ENCODE measurements around the gene CHRD. TPM values are rescaled to one million over a fixed set of nuclear protein-coding genes. Genes with fewer than 3 reads are reported as not detected.

CHRD gene
- total RNA-seq, 1 experiment from 2014 or later: not detected

GRCh38 chr3:184341925-184342324, 37.9 kb upstream of the CHRD start:
- CTCF ChIA-PET: no interaction called here
- POLR2A ChIA-PET (ENCODE audit: unreplicated experiment): interaction anchor here (0.6 kb wide), 1 partner anchor 22 kb away, joined by 8 read pairs; no protein-coding TSS in a partner anchor

GRCh38 chr3:184343200-184343876, 36.5 kb upstream of the CHRD start:
- no peak overlapping the region for H3K9ac ChIP-seq (ENCODE audit: low read length)
- no peaks in the 10 kb centered on the region for H3K27me3 ChIP-seq (ENCODE audit: low read length)
- H3K4me3 ChIP-seq (ENCODE audit: low read length): no peak overlapping the region
- peaks cover 3% of the 10 kb centered on the region; the same call in 1 of the 2 replicates for H3K4me1 ChIP-seq (ENCODE audit: insufficient read depth, low read length)
- TF ChIP-seq, protein P1, sequence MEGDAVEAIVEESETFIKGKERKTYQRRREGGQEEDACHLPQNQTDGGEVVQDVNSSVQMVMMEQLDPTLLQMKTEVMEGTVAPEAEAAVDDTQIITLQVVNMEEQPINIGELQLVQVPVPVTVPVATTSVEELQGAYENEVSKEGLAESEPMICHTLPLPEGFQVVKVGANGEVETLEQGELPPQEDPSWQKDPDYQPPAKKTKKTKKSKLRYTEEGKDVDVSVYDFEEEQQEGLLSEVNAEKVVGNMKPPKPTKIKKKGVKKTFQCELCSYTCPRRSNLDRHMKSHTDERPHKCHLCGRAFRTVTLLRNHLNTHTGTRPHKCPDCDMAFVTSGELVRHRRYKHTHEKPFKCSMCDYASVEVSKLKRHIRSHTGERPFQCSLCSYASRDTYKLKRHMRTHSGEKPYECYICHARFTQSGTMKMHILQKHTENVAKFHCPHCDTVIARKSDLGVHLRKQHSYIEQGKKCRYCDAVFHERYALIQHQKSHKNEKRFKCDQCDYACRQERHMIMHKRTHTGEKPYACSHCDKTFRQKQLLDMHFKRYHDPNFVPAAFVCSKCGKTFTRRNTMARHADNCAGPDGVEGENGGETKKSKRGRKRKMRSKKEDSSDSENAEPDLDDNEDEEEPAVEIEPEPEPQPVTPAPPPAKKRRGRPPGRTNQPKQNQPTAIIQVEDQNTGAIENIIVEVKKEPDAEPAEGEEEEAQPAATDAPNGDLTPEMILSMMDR (conservative IDR thresholded peaks at IDR 0.05; ENCODE audit: low read depth, low read length): no peak
- TF ChIP-seq EZH2phosphoT487 (IDR thresholded peaks at IDR 0.05; ENCODE audit: borderline replicate concordance, low read length): no peak
- no peak for TF ChIP-seq EZH2 (IDR thresholded peaks at IDR 0.05; ENCODE audit: low read length, unreplicated experiment)
- no peak overlapping the region for H3K4me2 ChIP-seq (ENCODE audit: low read length)
- CTCF ChIA-PET: no interaction called here
- ATAC-seq (no peak), DNase-seq (no peak)
- H3K79me2 ChIP-seq (ENCODE audit: low read length): peaks cover 1% of the 10 kb centered on the region; the same call in 1 of the 2 replicates
- no peaks in the 10 kb centered on the region for H4K20me1 ChIP-seq (ENCODE audit: low read length)
- no TSS peak for BruUV-seq (replicated peaks)
- no peak overlapping the region for H3K27ac ChIP-seq (ENCODE audit: low read length)
- no peaks in the 10 kb centered on the region for H3K36me3 ChIP-seq (ENCODE audit: low read depth, low read length)
- no peaks in the 10 kb centered on the region for H3K9me2 ChIP-seq (replicated peaks; ENCODE audit: low read length)
- no peaks in the 10 kb centered on the region for H3K9me3 ChIP-seq (ENCODE audit: low read length)
- no peak overlapping the region for H2AFZ ChIP-seq (ENCODE audit: low read length)
- H3F3A ChIP-seq (ENCODE audit: low read length, unreplicated experiment): no peaks in the 10 kb centered on the region
- intact Hi-C loops (cut with micrococcal nuclease): no loop called here
- POLR2A ChIA-PET (ENCODE audit: unreplicated experiment): no interaction called here

More at GRCh38 chr3:184341925-184342324, 37.9 kb upstream of the CHRD start:
- H3K9me3 ChIP-seq (ENCODE audit: low read length): no peaks in the 10 kb centered on the region
- no peaks in the 10 kb centered on the region for H3K36me3 ChIP-seq (ENCODE audit: low read depth, low read length)
- no peak overlapping the region for H3K27ac ChIP-seq (ENCODE audit: low read length)
- H3K9me2 ChIP-seq (replicated peaks; ENCODE audit: low read length): no peaks in the 10 kb centered on the region
- TF ChIP-seq, protein P1 (conservative IDR thresholded peaks at IDR 0.05; ENCODE audit: low read depth, low read length): no peak
- TF ChIP-seq EZH2 (IDR thresholded peaks at IDR 0.05; ENCODE audit: low read length, unreplicated experiment): no peak
- no peak for TF ChIP-seq EZH2phosphoT487 (IDR thresholded peaks at IDR 0.05; ENCODE audit: borderline replicate concordance, low read length)
- no TSS peak for BruUV-seq (replicated peaks)
- no peak overlapping the region for H2AFZ ChIP-seq (ENCODE audit: low read length)
- peaks cover 15% of the 10 kb centered on the region for H3K79me2 ChIP-seq (ENCODE audit: low read length)
- H3F3A ChIP-seq (ENCODE audit: low read length, unreplicated experiment): no peaks in the 10 kb centered on the region
- no peak overlapping the region for H3K9ac ChIP-seq (ENCODE audit: low read length)
- H3K4me2 ChIP-seq (ENCODE audit: low read length): no peak overlapping the region
- H3K4me1 ChIP-seq (ENCODE audit: insufficient read depth, low read length): peaks cover 11% of the 10 kb centered on the region
- intact Hi-C loops (cut with micrococcal nuclease): no loop called here
- H3K4me3 ChIP-seq (ENCODE audit: low read length): no peak overlapping the region
- no peaks in the 10 kb centered on the region for H4K20me1 ChIP-seq (ENCODE audit: low read length)
- peak; percentile 25 for DNase-seq
- no peaks in the 10 kb centered on the region for H3K27me3 ChIP-seq (ENCODE audit: low read length)
- no peak for ATAC-seq
